ENCODE results near the gene HK3.

The HK3 gene

GRCh38 chr5:176934309-176934930 is 35.3 kb upstream of the HK3 start:
- Histone ChIP-seq H4K91ac (ENCODE audit: low read depth, low read length, poor library complexity) (no peak overlapping the region), H3K9ac (ENCODE audit: low read depth, low read length, poor library complexity) (no peak overlapping the region), H3K9me3 (replicated peaks in 1 of 2; ENCODE audit: control insufficient read depth in 2 of 2, insufficient read depth in 1 of 2, low read depth in 1 of 2, low read length in 2 of 2) (no peaks in the 10 kb centered on the region), H3K4me2 (ENCODE audit: insufficient read depth, low read length, poor library complexity, severe bottlenecking) (no peak overlapping the region), H2BK15ac (ENCODE audit: low read length) (no peak overlapping the region), H3K36me3 (replicated peaks in 1 of 2; ENCODE audit: control insufficient read depth in 2 of 2, insufficient read depth in 2 of 2, low read length in 2 of 2) (peaks cover 2 to 93% of the 10 kb centered on the region in 2 donors), H3K14ac (ENCODE audit: low read length) (no peak overlapping the region), H3K23ac (ENCODE audit: low read depth, low read length, poor library complexity) (no peak overlapping the region), H3K4me1 (ENCODE audit: control insufficient read depth in 2 of 2, insufficient read depth in 1 of 2, low read depth in 1 of 2, low read length in 2 of 2) (peaks cover 0 to 2% of the 10 kb centered on the region in 2 donors), H3K27me3 (ENCODE audit: control insufficient read depth in 3 of 3, insufficient read depth in 3 of 3, low read depth in 1 of 3, low read length in 3 of 3) (no peaks in the 10 kb centered on the region), H4K8ac (ENCODE audit: low read depth, low read length) (no peak overlapping the region), H3K27ac (replicated peaks; ENCODE audit: low read length) (no peak overlapping the region), H3K4me3 (ENCODE audit: low read length in 2 of 2) (no peak overlapping the region), H3K4ac (ENCODE audit: low read length) (no peak overlapping the region), H3K79me1 (ENCODE audit: low read depth, low read length) (no peaks in the 10 kb centered on the region), H2BK120ac (ENCODE audit: low read depth, low read length) (no peak overlapping the region), H2AK5ac (ENCODE audit: low read depth, low read length) (no peak overlapping the region), H2BK5ac (ENCODE audit: low read length) (no peak overlapping the region), H2BK12ac (ENCODE audit: low read length) (no peak overlapping the region), H3K18ac (ENCODE audit: low read length) (no peak overlapping the region), H2AFZ (ENCODE audit: low read length) (no peak overlapping the region)
- no peak for DNase-seq (ENCODE audit: low spot score)
- WGBS, 2 donors (ENCODE audit: extremely low coverage in 2 of 2, insufficient read length in 2 of 2, insufficient replicate concordance in 1 of 2) = no CpG with 5 or more reads among the region's 7 CpGs

DNA sequence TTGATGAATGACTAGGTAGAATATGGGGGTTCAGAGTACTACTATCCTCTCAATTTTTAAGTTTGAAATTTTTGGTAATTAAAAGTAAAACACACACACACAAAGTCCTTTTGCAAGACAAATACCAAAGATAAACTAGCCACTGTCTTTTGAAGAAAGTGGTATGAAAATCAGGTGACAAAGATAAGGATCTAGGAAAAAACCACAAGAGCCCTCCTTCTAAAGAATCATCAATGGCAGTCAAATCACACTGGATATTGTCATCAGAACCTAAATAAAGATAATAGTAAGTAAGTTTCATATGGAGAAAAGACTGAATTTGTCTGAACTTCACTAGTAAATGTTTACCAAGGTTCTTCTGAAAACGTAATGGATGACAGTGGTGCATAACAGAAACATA is 30.5 kb upstream of the HK3 start:
- H3K4me1 ChIP-seq (ENCODE audit: control insufficient read depth in 2 of 2, insufficient read depth in 1 of 2, low read depth in 1 of 2, low read length in 2 of 2) = peaks cover 0 to 2% of the 10 kb centered on the region in 2 donors
- H3K23ac ChIP-seq (ENCODE audit: low read depth, low read length, poor library complexity) = no peak overlapping the region
- H3K4me3 ChIP-seq (ENCODE audit: low read length in 2 of 2) = no peak overlapping the region
- no peak overlapping the region for H3K9ac ChIP-seq (ENCODE audit: low read depth, low read length, poor library complexity)
- H2BK120ac ChIP-seq (ENCODE audit: low read depth, low read length) = no peak overlapping the region
- no peak overlapping the region for H3K27ac ChIP-seq (replicated peaks; ENCODE audit: low read length)
- no peak overlapping the region for H4K8ac ChIP-seq (ENCODE audit: low read depth, low read length)
- H3K18ac ChIP-seq (ENCODE audit: low read length) = no peak overlapping the region
- no peak overlapping the region for H2BK5ac ChIP-seq (ENCODE audit: low read length)
- WGBS, 2 donors (ENCODE audit: extremely low coverage in 2 of 2, insufficient read length in 2 of 2, insufficient replicate concordance in 1 of 2) = no CpG with 5 or more reads among the region's 1 CpG
- no peak overlapping the region for H3K4me2 ChIP-seq (ENCODE audit: insufficient read depth, low read length, poor library complexity, severe bottlenecking)
- H3K36me3 ChIP-seq (replicated peaks in 1 of 2; ENCODE audit: control insufficient read depth in 2 of 2, insufficient read depth in 2 of 2, low read length in 2 of 2) = peaks cover 0 to 65% of the 10 kb centered on the region in 2 donors
- no peak overlapping the region for H2BK15ac ChIP-seq (ENCODE audit: low read length)
- H2AFZ ChIP-seq (ENCODE audit: low read length) = no peak overlapping the region
- H3K9me3 ChIP-seq (replicated peaks in 1 of 2; ENCODE audit: control insufficient read depth in 2 of 2, insufficient read depth in 1 of 2, low read depth in 1 of 2, low read length in 2 of 2) = no peaks in the 10 kb centered on the region
- no peaks in the 10 kb centered on the region for H3K27me3 ChIP-seq (ENCODE audit: control insufficient read depth in 3 of 3, insufficient read depth in 3 of 3, low read depth in 1 of 3, low read length in 3 of 3)
- no peak overlapping the region for H4K91ac ChIP-seq (ENCODE audit: low read depth, low read length, poor library complexity)
- H3K4ac ChIP-seq (ENCODE audit: low read length) = no peak overlapping the region
- H3K79me1 ChIP-seq (ENCODE audit: low read depth, low read length) = no peaks in the 10 kb centered on the region
- H3K14ac ChIP-seq (ENCODE audit: low read length) = no peak overlapping the region
- no peak overlapping the region for H2BK12ac ChIP-seq (ENCODE audit: low read length)
- no peak overlapping the region for H2AK5ac ChIP-seq (ENCODE audit: low read depth, low read length)
- no peak for DNase-seq (ENCODE audit: low spot score)

- Histone ChIP-seq H3K4me3 (ENCODE audit: low read length in 2 of 2) (no peak overlapping the region), H3K9me3 (replicated peaks in 1 of 2; ENCODE audit: control insufficient read depth in 2 of 2, insufficient read depth in 1 of 2, low read depth in 1 of 2, low read length in 2 of 2) (no peaks in the 10 kb centered on the region), H2AK5ac (ENCODE audit: low read depth, low read length) (no peak overlapping the region), H3K18ac (ENCODE audit: low read length) (no peak overlapping the region), H3K23ac (ENCODE audit: low read depth, low read length, poor library complexity) (no peak overlapping the region), H3K4ac (ENCODE audit: low read length) (no peak overlapping the region), H2BK120ac (ENCODE audit: low read depth, low read length) (no peak overlapping the region), H4K8ac (ENCODE audit: low read depth, low read length) (no peak overlapping the region), H4K91ac (ENCODE audit: low read depth, low read length, poor library complexity) (no peak overlapping the region), H3K4me2 (ENCODE audit: insufficient read depth, low read length, poor library complexity, severe bottlenecking) (no peak overlapping the region), H3K14ac (ENCODE audit: low read length) (no peak overlapping the region), H3K4me1 (ENCODE audit: control insufficient read depth in 2 of 2, insufficient read depth in 1 of 2, low read depth in 1 of 2, low read length in 2 of 2) (peaks cover 3% of the 10 kb centered on the region in 2 donors), H3K79me1 (ENCODE audit: low read depth, low read length) (no peaks in the 10 kb centered on the region), H2BK15ac (ENCODE audit: low read length) (no peak overlapping the region), H3K27me3 (ENCODE audit: control insufficient read depth in 3 of 3, insufficient read depth in 3 of 3, low read depth in 1 of 3, low read length in 3 of 3) (no peaks in the 10 kb centered on the region), H3K36me3 (replicated peaks in 1 of 2; ENCODE audit: control insufficient read depth in 2 of 2, insufficient read depth in 2 of 2, low read length in 2 of 2) (peaks cover 0 to 45% of the 10 kb centered on the region in 2 donors), H2BK12ac (ENCODE audit: low read length) (no peak overlapping the region), H2AFZ (ENCODE audit: low read length) (no peak overlapping the region), H2BK5ac (ENCODE audit: low read length) (no peak overlapping the region), H3K9ac (ENCODE audit: low read depth, low read length, poor library complexity) (no peak overlapping the region), H3K27ac (replicated peaks; ENCODE audit: low read length) (no peak overlapping the region)
- no CpG with 5 or more reads among the region's 3 CpGs for WGBS, 2 donors (ENCODE audit: extremely low coverage in 2 of 2, insufficient read length in 2 of 2, insufficient replicate concordance in 1 of 2)
- no peak for DNase-seq (ENCODE audit: low spot score)
Measured at GRCh38 chr5:176927562-176927961, 28.4 kb upstream of the HK3 start.

- DNase-seq (ENCODE audit: low spot score) = no peak
- Histone ChIP-seq H4K8ac (ENCODE audit: low read depth, low read length) (no peak overlapping the region), H2BK5ac (ENCODE audit: low read length) (no peak overlapping the region), H3K4me2 (ENCODE audit: insufficient read depth, low read length, poor library complexity, severe bottlenecking) (no peak overlapping the region), H3K36me3 (replicated peaks in 1 of 2; ENCODE audit: control insufficient read depth in 2 of 2, insufficient read depth in 2 of 2, low read length in 2 of 2) (peaks cover 0 to 34% of the 10 kb centered on the region in 2 donors), H2BK120ac (ENCODE audit: low read depth, low read length) (no peak overlapping the region), H3K4ac (ENCODE audit: low read length) (no peak overlapping the region), H2BK12ac (ENCODE audit: low read length) (no peak overlapping the region), H4K91ac (ENCODE audit: low read depth, low read length, poor library complexity) (no peak overlapping the region), H3K23ac (ENCODE audit: low read depth, low read length, poor library complexity) (no peak overlapping the region), H3K79me1 (ENCODE audit: low read depth, low read length) (no peaks in the 10 kb centered on the region), H3K27me3 (ENCODE audit: control insufficient read depth in 3 of 3, insufficient read depth in 3 of 3, low read depth in 1 of 3, low read length in 3 of 3) (no peaks in the 10 kb centered on the region), H3K9me3 (replicated peaks in 1 of 2; ENCODE audit: control insufficient read depth in 2 of 2, insufficient read depth in 1 of 2, low read depth in 1 of 2, low read length in 2 of 2) (no peaks in the 10 kb centered on the region), H3K27ac (replicated peaks; ENCODE audit: low read length) (no peak overlapping the region), H3K9ac (ENCODE audit: low read depth, low read length, poor library complexity) (no peak overlapping the region), H3K4me3 (ENCODE audit: low read length in 2 of 2) (no peak overlapping the region), H2AK5ac (ENCODE audit: low read depth, low read length) (no peak overlapping the region), H2BK15ac (ENCODE audit: low read length) (no peak overlapping the region), H2AFZ (ENCODE audit: low read length) (no peak overlapping the region), H3K14ac (ENCODE audit: low read length) (no peak overlapping the region), H3K18ac (ENCODE audit: low read length) (no peak overlapping the region), H3K4me1 (ENCODE audit: control insufficient read depth in 2 of 2, insufficient read depth in 1 of 2, low read depth in 1 of 2, low read length in 2 of 2) (peaks cover 9 to 15% of the 10 kb centered on the region in 2 donors)
- no CpG with 5 or more reads among the region's 2 CpGs for WGBS, 2 donors (ENCODE audit: extremely low coverage in 2 of 2, insufficient read length in 2 of 2, insufficient replicate concordance in 1 of 2)
Measured at GRCh38 chr5:176922817-176923216, 23.7 kb upstream of the HK3 start.

All from neuronal stem cell (in vitro differentiated cells).